Globus pallidus (tissue), 1 donor: ENCODE data around the gene OTOGL.
"Not testable (repeated sequence)": the region's sequence is repeated elsewhere in the genome, so short reads cannot be mapped to it uniquely, and the experiment has no call there.

ENCODE experiments used
- DNase-seq: peaks from one replicate; pipeline ENCODE4 v3.0.0-alpha.2; 2015; ENCODE audit warnings: low spot score

OTOGL gene

DNA sequence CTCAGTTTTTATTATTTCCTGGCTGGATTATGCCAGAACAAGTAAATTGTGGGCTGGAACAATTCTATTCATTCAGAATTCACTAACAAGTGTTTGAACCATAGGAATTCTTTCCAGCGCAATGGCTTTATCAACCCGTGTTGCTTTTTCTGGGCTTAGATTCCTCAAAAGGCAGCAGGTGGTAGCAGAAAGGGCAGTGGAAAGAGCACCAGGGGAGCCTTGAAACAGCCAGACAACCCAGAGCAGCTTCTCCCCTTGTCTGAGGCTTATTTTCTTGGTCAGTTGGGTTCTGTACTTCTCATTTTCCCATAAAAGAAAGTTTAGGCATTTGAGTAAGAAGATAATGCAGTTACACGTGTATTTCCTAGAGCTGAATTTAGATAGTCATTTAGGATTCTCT is 130.7 kb downstream of the OTOGL start:
- no peak for DNase-seq

DNA sequence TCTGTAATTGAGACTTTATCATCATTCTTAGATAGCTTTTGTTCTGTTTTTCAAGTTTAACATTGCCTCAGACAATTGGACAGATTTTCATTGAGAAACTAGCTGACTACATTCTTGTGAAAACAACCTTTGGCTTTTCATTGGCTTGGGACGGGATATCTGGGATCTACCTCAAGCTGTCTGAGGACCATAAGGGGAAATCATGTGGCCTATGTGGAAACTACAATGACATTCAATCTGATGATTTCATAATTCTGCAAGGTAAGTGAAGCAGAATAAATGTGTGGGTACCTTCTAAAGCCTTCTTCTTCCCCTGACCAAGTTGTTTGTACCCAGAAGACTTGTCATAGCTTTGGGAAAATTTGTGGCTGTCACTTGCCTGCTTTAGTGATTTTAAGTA is 133.5 kb downstream of the OTOGL start:
- DNase-seq = no peak

DNA sequence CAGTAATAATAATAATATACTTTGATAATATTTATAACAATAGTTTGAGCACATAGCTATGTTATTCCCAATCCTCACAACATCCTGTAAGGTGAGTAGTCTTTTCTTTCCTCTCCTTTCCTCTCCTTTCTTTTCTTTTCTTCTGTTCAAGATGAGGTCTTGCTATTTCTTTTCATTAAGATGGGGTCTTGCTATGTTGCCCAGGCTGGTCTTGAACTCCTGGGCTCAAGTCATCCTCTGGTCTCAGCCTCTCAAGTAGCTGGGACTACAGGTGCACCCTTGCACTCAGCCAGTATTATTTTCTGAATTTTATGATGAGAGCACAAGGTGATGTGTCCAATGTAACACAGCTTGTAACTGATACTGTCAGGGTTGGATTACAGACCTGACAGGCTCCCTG is 134.6 kb downstream of the OTOGL start:
- no peak for DNase-seq

DNA sequence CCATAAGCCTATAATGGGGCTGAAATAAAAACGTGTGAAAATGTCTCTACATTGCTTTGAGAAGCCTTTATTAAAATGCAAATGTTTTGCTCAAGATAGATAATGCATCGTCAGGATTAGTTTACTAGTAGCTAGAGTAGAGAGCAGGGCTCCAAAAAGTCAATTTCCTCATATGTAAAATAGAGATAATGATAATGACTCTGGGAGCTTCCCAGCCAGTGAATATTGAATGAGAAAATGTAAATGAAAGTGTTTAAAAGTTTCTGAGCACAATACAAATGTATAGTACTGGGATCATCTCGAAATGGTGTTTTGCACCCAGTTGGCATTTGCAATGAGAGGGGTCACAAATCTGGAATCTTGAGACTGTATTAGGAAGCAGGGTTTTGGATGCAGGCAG is 135.3 kb downstream of the OTOGL start:
- no peak for DNase-seq

DNA sequence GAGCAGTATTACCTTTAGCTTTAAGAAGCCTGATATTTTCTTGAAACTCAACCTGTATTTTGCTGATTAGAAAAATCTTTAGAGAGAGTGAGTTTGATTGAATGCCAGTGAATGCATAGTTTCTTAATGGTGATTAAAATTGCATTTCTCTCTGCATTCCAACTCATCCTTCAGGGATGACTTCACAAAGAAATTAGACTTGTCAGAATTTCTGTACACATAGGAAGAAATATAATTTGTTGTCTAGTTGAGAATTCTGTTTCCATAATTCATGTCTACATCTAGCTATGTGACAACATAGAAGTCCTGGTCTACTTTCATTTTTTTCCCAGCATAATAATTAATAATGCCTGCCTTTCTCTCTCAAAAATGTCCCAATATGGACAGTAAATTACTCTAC is 136.6 kb downstream of the OTOGL start:
- DNase-seq = no peak

DNA sequence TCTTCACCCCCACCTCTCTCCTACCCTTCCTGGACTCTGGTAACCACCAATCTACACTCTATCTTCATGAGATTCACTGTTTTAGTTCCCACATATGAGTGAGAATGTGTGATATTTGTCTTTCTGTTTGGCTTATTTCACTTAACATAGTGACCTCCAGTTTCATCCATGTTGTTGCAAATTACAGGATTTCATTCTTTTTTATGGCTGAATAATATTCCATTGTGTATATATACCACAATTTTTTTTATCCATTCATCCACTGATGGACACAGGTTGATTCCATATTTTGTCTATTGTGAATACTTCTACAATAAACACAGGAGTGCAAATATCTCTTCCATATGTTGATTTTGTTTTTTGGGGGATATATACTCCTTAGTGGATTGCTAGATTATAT is 140.5 kb downstream of the OTOGL start:
- no peak for DNase-seq

DNA sequence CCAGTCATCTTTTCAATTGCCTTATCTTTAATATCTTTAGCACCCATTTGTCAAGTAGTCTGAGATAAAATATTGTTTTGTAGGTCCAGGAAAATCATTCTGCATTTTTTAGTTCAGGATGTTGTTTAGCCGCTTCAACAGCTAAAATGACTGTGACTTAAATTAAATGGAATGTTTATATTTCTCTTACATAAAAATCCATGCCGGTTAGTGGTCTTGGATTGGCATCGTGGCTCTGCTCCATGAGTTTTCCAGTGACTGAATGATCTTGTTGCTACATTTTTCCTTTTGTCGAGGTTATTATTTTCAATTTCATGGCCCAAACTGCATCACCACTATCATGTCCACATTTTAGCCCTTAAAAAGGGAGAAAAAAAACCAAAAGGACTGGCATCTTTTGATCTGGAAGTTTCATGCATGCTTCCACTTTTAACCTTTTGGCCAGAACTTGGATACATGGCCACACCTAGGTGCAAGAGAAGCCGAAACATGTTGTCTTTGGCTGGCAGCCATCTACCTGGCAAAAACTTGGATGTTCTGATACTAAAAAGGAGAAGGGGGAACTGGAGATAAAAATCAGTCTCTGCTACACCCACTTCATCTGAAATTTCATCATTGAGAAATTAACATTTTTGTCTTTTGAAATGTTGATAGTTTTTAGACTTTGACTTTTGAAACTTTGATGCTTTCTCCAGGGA is 142.4 kb downstream of the OTOGL start:
- DNase-seq = no peak

DNA sequence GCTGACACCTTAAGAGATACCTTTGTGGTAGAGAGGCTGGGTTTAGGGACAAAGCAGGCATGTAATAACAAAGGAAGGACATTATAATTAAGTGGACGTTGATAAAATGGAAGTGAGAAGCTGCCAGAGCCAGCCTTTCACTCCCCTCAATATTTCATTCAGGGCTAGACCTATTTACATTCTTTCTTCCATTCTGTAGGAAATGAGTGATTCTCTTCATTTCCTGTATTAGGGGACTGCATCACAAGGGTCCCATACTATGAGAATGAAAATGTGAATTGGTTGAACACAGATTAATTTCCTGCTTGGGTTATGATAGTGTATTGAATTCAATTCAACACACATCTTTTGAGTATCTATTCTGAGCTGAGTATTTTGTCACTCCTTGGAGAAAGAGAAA is 143.0 kb downstream of the OTOGL start:
- DNase-seq = no peak

DNA sequence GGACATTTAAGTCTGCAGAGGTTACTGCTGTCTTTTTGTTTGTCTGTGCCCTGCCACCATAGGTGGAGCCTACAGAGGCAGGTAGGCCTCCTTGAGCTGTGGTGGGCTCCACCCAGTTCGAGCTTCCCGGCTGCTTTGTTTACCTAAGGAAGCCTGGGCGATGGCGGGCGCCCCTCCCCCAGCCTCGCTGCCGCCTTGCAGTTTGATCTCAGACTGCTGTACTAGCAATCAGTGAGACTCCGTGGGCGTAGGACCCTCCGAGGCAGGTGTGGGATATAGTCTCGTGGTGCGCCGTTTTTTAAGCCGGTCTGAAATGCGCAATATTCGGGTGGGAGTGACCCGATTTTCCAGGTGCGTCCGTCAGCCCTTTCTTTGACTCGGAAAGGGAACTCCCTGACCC is 150.2 kb downstream of the OTOGL start:
- not testable (repeated sequence) for DNase-seq

DNA sequence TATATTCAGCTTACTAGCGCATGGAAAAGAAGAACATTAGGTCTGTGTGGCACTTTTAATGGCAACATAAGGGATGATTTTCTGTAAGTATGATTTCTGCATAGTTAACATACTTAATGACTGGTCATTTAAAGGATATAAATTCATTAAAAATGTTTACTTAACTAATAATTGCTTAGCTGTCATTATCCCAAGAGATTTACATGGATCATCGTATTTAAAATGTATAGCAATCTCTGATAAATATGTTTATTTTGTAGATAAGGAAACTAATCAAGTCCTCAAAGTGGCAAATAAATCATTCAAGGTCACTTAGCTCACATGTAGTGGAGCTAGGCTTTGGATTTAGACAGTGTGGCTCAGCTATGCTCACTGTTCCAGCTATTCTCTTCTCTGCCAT is 158.6 kb downstream of the OTOGL start:
- no peak for DNase-seq

DNA sequence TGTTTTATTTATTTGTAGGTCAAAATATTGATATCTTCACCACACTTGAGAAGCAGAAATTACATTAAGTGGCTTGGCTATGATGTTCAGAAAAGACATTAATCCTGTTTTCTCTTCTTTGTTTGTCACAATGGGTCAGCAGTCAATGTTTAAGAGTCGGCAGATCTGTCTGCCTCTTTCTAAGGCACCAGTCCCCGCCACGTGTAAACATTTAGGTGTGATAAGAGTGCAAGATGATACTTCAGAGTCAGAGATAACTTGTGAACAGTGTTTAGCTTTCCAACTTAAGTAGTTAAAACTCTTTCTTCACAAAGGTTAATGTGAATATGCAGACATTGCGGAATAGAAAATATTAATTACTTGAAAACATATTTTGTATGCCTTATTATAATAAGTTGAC is 160.9 kb downstream of the OTOGL start:
- DNase-seq = no peak

DNA sequence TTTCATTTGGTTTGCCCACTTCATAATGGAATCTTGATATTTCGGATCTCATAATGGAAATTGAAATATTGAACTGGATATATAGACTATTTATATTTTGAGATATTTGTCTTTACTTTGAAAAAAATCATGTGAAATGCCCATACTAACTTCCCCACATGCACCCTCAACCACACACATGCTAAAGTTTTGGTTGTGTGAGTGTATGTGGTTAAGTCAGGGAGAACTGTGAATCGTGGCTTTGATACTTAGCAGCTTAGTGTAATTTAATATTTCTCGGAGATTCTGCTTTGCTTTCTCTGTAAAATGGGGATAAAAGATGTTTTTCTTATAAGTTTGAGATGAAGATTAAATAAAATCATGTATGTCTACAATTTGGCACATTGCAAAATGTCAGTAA is 162.1 kb downstream of the OTOGL start:
- DNase-seq = no peak

DNA sequence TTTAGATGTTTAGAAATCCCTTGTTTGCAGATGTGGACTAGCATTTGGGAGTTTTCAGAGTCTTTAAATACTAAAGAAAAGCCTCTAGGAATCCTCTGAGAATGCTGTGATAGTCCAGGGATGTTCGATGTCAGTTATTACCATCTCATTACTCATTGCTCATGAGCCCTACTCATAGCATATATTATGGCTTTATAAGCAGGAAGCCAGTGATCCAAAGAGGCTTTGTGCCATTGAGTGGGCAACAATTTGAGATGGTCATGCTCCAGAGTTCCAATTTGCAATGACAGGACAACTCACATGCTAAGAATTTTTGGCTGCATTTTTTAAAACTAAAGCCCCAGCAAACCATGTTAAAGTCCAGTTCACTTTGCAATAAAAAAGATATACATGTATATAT is 163.0 kb downstream of the OTOGL start:
- DNase-seq = no peak

DNA sequence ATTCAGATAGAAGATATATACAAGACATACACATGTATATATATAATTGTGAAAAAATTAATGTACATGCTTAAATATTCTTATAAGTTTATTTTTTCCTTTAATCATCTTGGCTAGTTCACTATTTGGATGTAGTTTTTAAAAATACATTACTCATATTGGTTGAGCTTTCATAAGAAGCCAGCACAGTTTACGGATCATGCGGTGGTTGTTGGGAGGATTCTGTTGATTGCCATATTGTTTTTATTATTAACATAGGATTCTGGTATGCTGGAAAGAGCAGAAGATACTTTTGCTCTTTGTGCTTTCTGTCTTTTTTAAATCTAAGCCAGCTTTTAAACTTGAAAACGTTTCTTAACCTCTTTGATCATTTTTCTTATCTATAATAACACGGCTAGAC is 163.4 kb downstream of the OTOGL start:
- no peak for DNase-seq

DNA sequence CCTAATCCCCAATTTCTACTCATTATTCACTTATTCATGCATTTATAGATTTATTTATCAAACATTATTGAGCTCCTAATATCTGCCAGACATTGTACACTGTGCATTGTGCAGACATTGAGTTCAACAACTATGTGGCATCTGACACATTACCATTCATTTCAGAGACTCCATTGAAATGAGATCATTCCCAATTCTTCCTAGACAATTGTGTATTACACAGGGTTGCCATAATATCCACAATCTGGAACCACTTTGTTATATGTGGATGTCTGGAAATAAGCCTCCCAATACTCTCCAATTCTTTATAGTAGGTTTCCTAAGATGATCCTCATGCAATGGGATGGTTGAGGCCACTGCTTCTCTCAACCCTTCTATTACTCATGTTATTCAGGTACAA is 165.0 kb downstream of the OTOGL start:
- DNase-seq = no peak

DNA sequence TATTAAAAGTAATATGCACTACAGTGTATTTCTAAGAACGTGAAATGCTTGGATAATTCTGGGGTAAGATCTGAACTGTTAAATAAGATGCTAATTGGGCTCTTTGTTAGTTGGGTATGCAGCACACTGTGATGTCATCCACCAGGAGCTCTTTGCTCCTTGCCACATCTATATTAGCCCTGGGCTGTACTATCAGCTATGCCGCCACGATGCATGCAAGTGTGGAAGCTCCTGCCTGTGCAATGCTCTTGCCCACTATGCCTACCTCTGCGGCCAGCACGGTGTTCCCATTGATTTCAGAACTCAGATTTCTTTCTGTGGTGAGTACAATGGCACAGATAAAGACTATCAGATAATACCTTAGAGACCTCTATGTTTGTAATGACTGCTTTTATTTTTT is 165.6 kb downstream of the OTOGL start:
- no peak for DNase-seq

DNA sequence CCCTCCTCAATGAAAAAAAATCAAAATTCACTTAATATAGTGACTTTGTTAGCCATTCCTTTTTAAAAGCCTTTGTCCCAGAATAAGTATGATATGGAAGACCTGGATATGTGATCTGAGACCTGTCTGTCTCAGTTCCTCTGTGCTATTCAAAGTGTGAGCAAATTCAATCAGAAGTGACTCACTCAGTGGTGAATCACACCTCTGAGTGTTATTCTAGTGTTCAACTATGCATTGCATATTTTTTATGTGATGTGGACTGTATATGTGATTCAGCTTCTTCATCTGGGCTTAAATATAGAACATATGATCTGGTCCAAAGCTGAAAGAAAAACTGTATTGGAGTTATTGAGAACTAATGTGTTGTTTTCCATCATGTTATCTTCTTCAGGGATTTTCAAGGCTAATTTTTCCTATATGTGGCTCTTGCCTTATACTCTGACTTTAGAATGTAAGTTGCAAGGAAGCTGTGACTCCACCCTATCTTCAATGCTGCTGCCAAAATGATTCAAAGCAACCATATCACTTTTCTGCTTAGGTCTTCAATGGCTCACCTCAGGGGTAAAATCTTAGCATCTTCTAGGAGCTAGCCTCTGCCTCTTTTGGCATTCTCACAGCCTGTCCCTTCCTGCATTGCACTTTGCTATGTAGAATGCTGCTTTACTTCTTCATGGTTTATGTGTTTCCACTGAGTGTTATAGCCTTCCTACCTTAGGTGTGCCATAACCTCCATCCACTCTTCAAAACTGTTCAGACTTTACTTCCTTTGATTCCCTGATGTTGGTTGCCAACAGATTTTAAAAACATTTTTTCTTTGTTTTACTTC is 169.8 kb downstream of the OTOGL start:
- DNase-seq = no peak

DNA sequence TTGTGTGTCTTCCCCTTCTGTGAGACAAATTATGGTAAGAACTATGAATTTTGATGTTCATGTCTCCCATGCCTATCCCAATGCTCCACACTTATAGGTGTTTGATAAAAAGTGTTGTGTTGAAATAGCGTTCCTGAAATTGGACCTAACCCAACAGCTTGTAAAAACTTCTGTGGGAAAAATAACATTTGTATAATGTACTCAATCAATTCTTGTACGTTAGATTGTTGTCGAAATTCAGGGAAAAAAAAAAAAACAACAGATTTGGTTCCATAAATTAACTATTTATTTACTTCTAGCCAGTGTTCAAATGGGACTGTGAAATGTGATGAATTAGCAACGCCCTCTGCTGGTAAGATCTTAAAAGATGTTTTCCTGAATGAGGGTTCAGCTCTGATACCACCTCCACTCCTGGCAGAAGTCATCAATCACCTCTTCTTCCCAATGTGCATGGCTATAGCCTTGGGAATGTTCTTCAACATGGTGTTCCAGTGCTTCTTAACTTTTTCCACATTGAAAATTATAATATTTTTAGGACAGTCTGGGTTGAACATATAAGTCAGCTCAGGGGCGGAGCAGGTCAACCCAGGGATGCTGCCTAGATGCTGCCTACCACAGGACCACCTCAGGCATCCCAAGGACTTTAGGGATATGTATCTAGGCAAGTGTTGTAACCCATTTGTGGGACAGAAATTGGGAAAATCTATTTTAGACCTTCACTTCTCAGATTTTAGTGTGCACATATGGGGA is 170.6 kb downstream of the OTOGL start:
- DNase-seq = peak; percentile 26

DNA sequence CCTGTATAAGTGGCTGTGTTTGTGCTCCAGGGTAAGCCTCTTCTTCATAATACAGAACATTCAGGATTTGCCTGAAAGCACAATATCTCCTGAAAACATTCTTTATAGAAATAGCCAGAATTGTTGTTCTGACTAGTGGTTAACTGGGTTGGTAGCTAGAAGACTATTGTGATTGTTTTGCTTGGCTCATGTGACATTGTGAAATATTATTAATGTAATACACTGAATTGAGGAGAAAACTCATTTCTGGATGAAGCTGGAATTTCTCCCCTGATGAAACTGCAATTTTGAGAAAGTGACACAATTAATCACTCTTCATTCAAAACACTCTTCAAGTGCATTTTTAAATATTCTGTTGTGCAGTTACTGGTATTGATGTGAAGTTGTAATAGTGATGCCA is 172.4 kb downstream of the OTOGL start:
- DNase-seq = no peak

DNA sequence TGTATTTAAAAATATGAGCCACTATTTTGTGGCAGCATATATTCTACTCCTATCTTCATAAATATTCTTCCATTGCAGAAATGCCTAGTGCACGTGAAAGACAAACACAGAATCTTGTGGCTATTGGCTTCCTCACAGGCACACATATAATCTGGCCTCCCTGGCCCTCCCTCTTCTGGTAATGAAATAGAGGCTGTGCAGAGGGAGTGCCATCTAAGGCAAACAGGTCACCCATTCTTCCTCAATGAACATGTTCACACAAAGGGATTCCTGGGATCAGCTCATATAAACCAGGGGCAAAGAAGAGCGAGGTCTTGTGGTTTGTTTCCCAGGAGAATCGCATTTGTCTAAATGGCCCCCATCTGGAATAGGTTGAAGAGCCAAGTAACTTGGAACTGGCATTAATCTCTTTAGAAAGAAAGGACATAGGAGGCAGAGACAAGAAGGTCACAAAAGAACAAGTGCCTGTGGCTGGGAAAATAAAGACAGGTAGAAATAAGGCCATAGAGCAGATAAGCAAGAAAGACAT is 173.1 kb downstream of the OTOGL start:
- DNase-seq = no peak

DNA sequence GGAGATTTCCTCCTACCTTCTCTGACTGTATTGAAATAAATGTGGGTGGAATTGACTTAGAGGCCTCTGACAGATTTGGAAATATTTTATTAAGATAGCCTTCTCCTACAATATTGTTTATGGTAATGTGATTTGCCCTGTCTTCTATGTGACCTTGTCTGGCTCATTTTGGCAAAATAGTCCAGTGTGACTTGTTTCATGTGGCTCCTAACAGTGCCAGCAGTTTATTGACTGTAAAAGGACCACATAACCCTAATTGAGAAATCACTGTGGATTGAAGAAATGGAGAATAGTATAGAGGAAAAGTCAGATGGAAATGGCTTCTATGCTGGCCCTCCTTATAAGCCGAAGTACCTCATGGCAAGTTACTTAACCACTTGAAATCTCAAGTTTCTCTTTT is 173.8 kb downstream of the OTOGL start:
- no peak for DNase-seq

DNA sequence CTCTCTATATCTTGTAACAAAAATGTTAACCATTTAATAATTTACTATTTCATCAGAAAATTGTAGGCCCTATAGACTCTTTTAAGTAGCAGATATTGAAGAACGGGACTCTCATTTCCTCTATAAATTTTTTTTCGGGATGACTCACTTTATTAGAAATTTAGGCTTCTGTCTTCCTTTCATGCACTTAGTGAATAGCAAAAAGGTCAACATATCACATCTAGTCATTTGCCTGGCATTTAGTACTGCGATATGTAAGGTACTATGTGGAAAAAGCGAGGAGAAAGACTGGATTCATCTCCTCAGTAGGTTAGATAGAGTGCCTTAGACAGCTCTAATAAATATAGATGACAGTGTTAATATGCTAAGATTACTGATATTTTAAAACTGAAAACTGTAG is 178.4 kb downstream of the OTOGL start:
- DNase-seq = no peak

DNA sequence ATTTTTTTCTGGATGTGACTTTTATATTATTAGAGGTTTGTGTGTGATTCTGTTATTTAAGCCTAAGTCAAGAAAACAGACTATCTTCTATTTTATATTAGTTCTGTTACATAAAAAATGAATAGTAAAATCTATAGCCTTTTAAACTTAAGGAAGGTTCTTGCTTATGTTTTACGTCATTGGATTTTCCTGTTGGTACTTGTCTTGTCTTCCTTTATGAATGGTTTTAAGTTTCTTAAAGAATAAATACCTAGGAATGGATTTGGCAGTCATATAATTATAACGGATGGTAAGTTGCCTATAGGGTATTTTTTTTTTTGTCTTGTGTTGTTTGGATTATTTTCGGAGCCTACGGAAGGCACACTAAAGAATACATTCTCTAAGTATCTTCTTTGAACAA is 182.9 kb downstream of the OTOGL start:
- no peak for DNase-seq
